GM23338 (cell line): ENCODE results near the gene CCDC181.

Experiments
- CREB1 ChIP-seq: fragments of 250-450 bp; sonication (Bioruptor Pico); IDR thresholded peaks from 2 replicates; pipeline ENCODE4 v1.5.0; 2020; ENCODE audit warnings: low read depth, mild to moderate bottlenecking, moderate library complexity
- ETS1 ChIP-seq: IDR thresholded peaks from 2 replicates; pipeline ENCODE4 v1.6.1; 2016; ENCODE audit warnings: antibody characterized with exemption
- EZH2 ChIP-seq: fragments of 200-600 bp; sonication (generic); IDR thresholded peaks from one replicate; pipeline ENCODE4 v1.8.0; 2017; ENCODE audit warnings: antibody characterized with exemption, mild to moderate bottlenecking, low read depth; ENCODE audit not compliant: unreplicated experiment
- EZH2phosphoT487 ChIP-seq: fragments of 200-600 bp; sonication (generic); IDR thresholded peaks from one replicate; pipeline ENCODE4 v1.8.1; 2018; ENCODE audit warnings: antibody characterized with exemption; ENCODE audit not compliant: unreplicated experiment
- JUNB ChIP-seq: IDR thresholded peaks from one replicate; pipeline ENCODE4 v1.6.1; 2016; ENCODE audit warnings: antibody characterized with exemption; ENCODE audit not compliant: unreplicated experiment
- POLR2AphosphoS5 ChIP-seq: IDR thresholded peaks from 2 replicates; pipeline ENCODE4 v1.6.1; 2016; ENCODE audit warnings: antibody characterized with exemption, low read depth
- TF ChIP-seq, protein P1 (sequence below), 2 experiments: fragments of 200-600 bp in 1 of 2; sonication (generic) in 1 of 2; conservative IDR thresholded peaks; 2 replicates each; pipeline versions ENCODE4 v1.5.1 to v1.6.1; 2016 to 2017; ENCODE audit warnings: antibody characterized with exemption in 2 of 2, low read depth in 2 of 2, mild to moderate bottlenecking in 2 of 2, moderate library complexity in 1 of 2
- TF ChIP-seq, protein P2 (sequence below): IDR thresholded peaks from one replicate; pipeline ENCODE4 v1.6.1; 2018; ENCODE audit warnings: antibody characterized with exemption; ENCODE audit not compliant: unreplicated experiment

GRCh38 chr1:169466259-169467230, 39.3 kb upstream of the CCDC181 start:
- TF ChIP-seq JUNB (no peak), EZH2 (no peak), POLR2AphosphoS5 (no peak), CREB1 (CRISPR knock-in tag) (no peak), EZH2phosphoT487 (no peak), ETS1 (no peak)
- TF ChIP-seq, protein P1, sequence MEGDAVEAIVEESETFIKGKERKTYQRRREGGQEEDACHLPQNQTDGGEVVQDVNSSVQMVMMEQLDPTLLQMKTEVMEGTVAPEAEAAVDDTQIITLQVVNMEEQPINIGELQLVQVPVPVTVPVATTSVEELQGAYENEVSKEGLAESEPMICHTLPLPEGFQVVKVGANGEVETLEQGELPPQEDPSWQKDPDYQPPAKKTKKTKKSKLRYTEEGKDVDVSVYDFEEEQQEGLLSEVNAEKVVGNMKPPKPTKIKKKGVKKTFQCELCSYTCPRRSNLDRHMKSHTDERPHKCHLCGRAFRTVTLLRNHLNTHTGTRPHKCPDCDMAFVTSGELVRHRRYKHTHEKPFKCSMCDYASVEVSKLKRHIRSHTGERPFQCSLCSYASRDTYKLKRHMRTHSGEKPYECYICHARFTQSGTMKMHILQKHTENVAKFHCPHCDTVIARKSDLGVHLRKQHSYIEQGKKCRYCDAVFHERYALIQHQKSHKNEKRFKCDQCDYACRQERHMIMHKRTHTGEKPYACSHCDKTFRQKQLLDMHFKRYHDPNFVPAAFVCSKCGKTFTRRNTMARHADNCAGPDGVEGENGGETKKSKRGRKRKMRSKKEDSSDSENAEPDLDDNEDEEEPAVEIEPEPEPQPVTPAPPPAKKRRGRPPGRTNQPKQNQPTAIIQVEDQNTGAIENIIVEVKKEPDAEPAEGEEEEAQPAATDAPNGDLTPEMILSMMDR (conservative IDR thresholded peaks at IDR 0.05; ENCODE audit: low read depth in 2 of 2), result peak; percentile 55 to 58
- TF ChIP-seq, protein P2, sequence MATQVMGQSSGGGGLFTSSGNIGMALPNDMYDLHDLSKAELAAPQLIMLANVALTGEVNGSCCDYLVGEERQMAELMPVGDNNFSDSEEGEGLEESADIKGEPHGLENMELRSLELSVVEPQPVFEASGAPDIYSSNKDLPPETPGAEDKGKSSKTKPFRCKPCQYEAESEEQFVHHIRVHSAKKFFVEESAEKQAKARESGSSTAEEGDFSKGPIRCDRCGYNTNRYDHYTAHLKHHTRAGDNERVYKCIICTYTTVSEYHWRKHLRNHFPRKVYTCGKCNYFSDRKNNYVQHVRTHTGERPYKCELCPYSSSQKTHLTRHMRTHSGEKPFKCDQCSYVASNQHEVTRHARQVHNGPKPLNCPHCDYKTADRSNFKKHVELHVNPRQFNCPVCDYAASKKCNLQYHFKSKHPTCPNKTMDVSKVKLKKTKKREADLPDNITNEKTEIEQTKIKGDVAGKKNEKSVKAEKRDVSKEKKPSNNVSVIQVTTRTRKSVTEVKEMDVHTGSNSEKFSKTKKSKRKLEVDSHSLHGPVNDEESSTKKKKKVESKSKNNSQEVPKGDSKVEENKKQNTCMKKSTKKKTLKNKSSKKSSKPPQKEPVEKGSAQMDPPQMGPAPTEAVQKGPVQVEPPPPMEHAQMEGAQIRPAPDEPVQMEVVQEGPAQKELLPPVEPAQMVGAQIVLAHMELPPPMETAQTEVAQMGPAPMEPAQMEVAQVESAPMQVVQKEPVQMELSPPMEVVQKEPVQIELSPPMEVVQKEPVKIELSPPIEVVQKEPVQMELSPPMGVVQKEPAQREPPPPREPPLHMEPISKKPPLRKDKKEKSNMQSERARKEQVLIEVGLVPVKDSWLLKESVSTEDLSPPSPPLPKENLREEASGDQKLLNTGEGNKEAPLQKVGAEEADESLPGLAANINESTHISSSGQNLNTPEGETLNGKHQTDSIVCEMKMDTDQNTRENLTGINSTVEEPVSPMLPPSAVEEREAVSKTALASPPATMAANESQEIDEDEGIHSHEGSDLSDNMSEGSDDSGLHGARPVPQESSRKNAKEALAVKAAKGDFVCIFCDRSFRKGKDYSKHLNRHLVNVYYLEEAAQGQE, result no peak
